GM19240 (cell line): ENCODE measurements around the gene MYEF2.

Experiments used
- DNase-seq: peaks from one replicate; pipeline ENCODE4 v3.0.0; 2011; ENCODE audit warnings: low spot score; ENCODE audit not compliant: insufficient read length

The MYEF2 gene

GRCh38 chr15:48177766-48178647, at the start of gene MYEF2:
TSS of gene MYEF2 (minus strand) at chr15:48178295. CDS start at chr15:48178237, 58 bp downstream.
- peak; percentile 28 for DNase-seq

GRCh38 chr15:48225771-48226170, 47.7 kb upstream of the MYEF2 start:
- DNase-seq: no peak

- DNase-seq: no peak
Observed at GRCh38 chr15:48222627-48223026, 44.5 kb upstream of the MYEF2 start.

- no peak for DNase-seq
Observed at GRCh38 chr15:48221885-48222284, 43.8 kb upstream of the MYEF2 start.

GRCh38 chr15:48221261-48221660, 43.2 kb upstream of the MYEF2 start:
- DNase-seq: no peak

GRCh38 chr15:48205981-48206380, 27.9 kb upstream of the MYEF2 start, which contains the start of gene SLC12A1:
TSS of gene SLC12A1 (plus strand) at chr15:48206302. CDS start at chr15:48207720, 1,418 bp downstream.
- DNase-seq: no peak

- DNase-seq: no peak
Observed at GRCh38 chr15:48202068-48202467, 24.0 kb upstream of the MYEF2 start.

GRCh38 chr15:48191574-48192225, 13.6 kb upstream of the MYEF2 start, which contains the start of gene CTXN2:
TSS of gene CTXN2 (plus strand) at chr15:48191665. CDS start at chr15:48201301, 9,636 bp downstream.
- DNase-seq: no peak

- DNase-seq: no peak
Observed at GRCh38 chr15:48190932-48191573, 13.0 kb upstream of the MYEF2 start.

- DNase-seq: no peak
Observed at GRCh38 chr15:48186271-48186670, 8.2 kb upstream of the MYEF2 start.

- DNase-seq: no peak
Observed at GRCh38 chr15:48185529-48185928, 7.4 kb upstream of the MYEF2 start.

GRCh38 chr15:48182749-48183148, 4.7 kb upstream of the MYEF2 start:
- no peak for DNase-seq

- no peak for DNase-seq
Observed at GRCh38 chr15:48178648-48178931, 495 bp upstream of the MYEF2 start.

- DNase-seq: no peak
Observed at GRCh38 chr15:48177383-48177765, 721 bp downstream of the MYEF2 start.

- DNase-seq: no peak
Observed at GRCh38 chr15:48176957-48177356, 1.1 kb downstream of the MYEF2 start.

GRCh38 chr15:48176112-48176511, 2.0 kb downstream of the MYEF2 start:
- no peak for DNase-seq

- DNase-seq: no peak
Observed at GRCh38 chr15:48175126-48175525, 3.0 kb downstream of the MYEF2 start.

GRCh38 chr15:48170981-48171380, 7.1 kb downstream of the MYEF2 start:
- DNase-seq: no peak

GRCh38 chr15:48168616-48169015, 9.5 kb downstream of the MYEF2 start:
- no peak for DNase-seq

- no peak for DNase-seq
Observed at GRCh38 chr15:48153526-48153925, 24.6 kb downstream of the MYEF2 start.

GRCh38 chr15:48149858-48150257, 28.2 kb downstream of the MYEF2 start:
- DNase-seq: no peak

GRCh38 chr15:48147358-48147757, 30.7 kb downstream of the MYEF2 start:
- no peak for DNase-seq
